Liver (tissue), 3 donors: ENCODE results near the gene BIRC3.

Experiments used
- CTCF ChIP-seq: fragments of 150-350 bp; IDR thresholded peaks from 2 replicates; pipeline ENCODE4 v1.5.1; 2017; ENCODE audit warnings: improper control_type of control experiment, low read depth, low read length; ENCODE audit not compliant: missing input control
- GABPA ChIP-seq, 2 donors: IDR thresholded peaks in 1 of 2; conservative IDR thresholded peaks in 1 of 2; 2 replicates each; pipeline ENCODE4 v1.6.1; 2016; ENCODE audit warnings: antibody characterized with exemption in 2 of 2, mild to moderate bottlenecking in 1 of 2, moderate library complexity in 1 of 2
- JUND ChIP-seq, 2 donors: IDR thresholded peaks; 2 replicates each; pipeline ENCODE4 v1.6.1; 2016; ENCODE audit warnings: antibody characterized with exemption in 2 of 2
- MAX ChIP-seq: IDR thresholded peaks from 2 replicates; pipeline ENCODE4 v1.6.1; 2016; ENCODE audit warnings: antibody characterized with exemption
- RAD21 ChIP-seq, 2 donors: IDR thresholded peaks; 2 replicates each; pipeline ENCODE4 v1.6.1; 2016; ENCODE audit warnings: antibody characterized with exemption in 2 of 2, mild to moderate bottlenecking in 2 of 2
- REST ChIP-seq: IDR thresholded peaks from 2 replicates; pipeline ENCODE4 v1.6.1; 2016; ENCODE audit warnings: antibody characterized with exemption, mild to moderate bottlenecking
- TAF1 ChIP-seq: conservative IDR thresholded peaks from 2 replicates; pipeline ENCODE4 v1.6.1; 2016; ENCODE audit warnings: antibody characterized with exemption, mild to moderate bottlenecking
- ZBTB33 ChIP-seq: IDR thresholded peaks from 2 replicates; pipeline ENCODE4 v1.6.1; 2016; ENCODE audit warnings: antibody characterized with exemption
- donor health status: healthy.
- donor health status: healthy.

GRCh38 chr11:102291831-102292230 lies 25.5 kb upstream of the BIRC3 start:
- TF ChIP-seq JUND (IDR thresholded peaks at IDR 0.05) (no peak), CTCF (no peak), RAD21 (IDR thresholded peaks at IDR 0.05) (no peak), TAF1 (no peak), MAX (no peak), REST (no peak), ZBTB33 (no peak), GABPA (IDR thresholded peaks at IDR 0.05 in 1 of 2, conservative IDR thresholded peaks at IDR 0.05 in 1 of 2) (no peak)
